ENCODE measurements around the gene ELOF1.

DNA sequence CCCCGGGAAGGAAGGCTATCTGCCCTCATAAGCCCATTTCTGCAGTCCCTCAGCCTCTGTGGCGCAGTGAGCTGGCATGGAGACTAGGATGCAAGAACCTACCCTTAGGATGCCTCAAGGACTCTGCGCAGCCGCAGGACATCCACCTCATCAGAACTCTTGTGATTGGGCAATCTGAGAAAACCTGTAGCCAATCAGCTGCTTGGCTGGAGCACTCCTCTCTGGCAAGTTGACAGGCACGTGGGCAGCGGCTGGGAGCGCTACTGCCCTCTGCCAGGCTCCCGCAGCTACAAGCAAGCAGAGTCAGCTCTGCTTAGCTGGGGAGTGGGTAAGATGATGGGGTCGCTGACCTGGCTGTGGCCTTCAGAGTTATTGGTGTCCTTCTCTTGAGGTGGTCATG is 28.6 kb downstream of the ELOF1 start:
- TF ChIP-seq EZH2 (IDR thresholded peaks at IDR 0.05) = no peak
- TF ChIP-seq POLR2AphosphoS5 (IDR thresholded peaks at IDR 0.05; ENCODE audit: borderline replicate concordance, low read depth, low read length) = no peak
